ENCODE results near the gene NAA10. TPM values are rescaled to one million over a fixed set of nuclear protein-coding genes. Genes with fewer than 3 reads are reported as not detected.

Gene NAA10
- polyA plus RNA-seq, 12 donors: 42.6 to 72.0 (median 57.7) TPM; not detected in 1

DNA sequence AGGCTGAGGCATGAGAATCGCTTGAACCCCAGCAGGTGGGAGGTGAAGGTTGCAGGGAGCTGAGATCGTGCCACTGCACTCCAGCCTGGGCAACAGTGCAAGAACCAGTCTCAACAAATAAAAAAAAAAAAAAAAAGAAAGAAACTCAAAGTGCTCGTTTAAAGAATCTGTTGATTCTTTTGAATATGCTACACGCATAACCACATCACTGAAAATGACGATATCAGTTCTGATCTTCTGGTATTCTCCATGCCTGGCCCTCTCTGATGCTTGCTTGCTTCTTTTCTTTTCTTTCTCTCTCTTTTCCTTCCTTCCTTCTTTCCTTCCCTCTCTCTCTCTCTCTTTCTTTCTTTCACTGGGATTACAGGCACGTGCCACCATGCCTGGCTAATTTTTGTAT lies 23.0 kb downstream of the NAA10 start:
- DNase-seq: no peak

DNA sequence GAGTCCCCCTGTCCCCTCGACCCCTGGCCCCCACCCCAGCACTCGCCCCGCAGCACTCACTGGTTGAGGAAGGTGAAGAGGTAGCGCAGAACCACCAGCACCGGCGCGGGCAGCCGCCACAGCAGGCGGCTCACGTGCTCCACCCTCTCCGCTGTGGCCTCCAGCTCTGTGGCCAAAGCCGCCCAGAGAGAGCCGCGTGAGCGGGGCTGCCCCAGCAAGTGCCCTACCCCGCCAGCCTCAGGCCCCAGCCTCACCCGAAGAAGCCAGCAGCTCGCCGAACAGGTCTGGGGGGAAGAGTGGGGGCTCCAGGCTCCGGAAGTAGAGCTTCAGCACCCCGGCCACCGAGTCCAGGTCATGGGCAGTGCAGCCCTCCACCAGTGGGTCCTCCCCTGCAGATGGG lies 24.4 kb downstream of the NAA10 start:
- no peak for DNase-seq

DNA sequence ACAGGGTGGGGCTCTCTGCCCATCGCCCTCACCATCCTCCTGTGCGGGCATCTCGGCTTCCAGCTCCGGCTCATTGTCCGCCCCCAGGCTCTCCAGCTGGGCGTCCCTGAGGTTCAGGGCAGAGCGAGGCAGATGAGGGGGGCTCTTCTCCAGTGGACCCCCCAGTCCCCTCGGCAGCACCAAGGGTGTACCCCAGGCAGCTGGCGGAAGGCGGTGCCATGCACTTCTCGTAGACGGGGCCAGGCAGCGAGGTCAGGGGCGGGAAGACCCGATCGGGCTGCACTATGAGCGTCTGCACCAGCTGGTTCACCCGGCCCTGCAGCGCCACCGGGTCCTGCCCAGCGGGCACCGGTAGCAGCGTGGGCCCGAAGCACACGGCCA lies 24.9 kb downstream of the NAA10 start:
- no peak for DNase-seq

DNA sequence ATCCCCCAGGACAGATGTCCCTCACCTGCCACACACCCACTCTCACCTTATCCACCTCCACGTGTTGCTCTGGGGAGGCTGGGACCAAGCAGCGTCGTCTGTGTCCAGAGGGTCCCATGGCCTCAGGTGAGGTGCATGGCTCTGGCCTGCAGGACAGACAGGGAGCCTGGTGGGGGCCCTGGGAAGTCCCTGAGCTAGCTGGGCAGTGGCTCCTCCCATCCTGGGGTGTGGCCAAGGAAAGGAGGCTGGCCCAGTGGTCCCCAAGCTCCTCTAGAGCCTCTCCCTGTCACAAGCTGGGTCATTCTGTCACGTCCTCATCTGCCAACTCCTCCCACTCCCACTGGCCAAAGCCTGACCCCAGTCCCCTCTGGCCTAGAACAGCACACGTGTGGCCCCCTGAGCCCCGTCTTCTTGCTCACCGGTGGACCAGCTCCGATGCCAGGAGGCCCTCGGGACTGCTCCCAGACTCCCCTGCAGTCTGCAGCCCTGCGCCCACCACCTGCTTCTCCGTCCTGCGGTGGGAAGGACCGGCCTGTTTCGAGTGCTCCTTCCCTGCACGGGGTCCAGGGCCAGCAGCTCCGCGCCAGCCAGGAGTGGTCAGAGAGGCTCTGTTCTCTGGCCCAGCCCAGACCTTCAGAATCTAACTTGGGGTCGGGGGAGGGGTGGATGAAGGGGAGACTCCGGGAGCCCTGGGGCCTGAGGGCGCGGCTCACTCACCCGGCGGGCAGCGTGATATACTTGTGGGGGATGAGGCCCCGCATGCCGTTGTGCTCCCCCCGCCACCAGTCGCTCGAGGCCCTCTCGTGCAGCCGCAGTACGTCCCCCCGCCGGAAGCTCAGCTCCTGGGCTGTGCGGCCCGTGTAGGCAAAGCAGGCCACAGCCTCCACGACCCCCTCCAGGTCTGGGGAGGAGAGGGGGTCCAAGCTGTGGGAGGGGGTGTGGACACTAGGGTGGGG lies 25.5 kb downstream of the NAA10 start:
- no peak for DNase-seq

DNA sequence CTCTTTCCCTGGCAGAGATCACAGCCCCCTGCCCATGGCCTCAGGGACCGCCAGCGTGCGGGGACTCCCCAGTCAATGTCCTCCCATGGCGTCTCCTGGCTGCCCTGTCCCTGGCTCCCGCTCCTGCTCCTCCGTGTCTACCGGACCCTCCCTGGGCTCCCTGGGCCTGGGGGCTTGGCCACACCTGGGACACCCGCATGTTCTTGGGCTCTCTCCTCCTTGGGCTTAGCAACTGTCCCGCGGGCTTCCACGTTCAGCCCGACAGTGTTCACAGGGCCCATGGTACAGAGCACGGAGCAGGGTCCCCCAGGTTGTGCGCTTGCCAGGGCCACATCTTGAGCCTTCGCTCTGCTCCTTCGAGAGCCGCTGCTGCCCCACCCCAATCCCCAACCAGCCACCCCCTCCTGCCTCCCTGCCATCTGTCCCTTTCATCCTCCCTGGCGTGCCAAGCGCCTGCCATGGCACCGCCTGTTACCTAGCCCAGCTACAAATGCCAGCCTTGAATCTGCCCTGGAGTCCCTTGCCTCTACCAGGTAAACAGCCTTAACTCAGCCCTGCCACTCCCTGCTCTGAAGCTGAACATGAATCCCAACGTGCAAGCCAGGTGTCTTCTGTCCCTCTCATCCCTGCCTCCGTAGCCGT lies 26.5 kb downstream of the NAA10 start:
- no peak for DNase-seq

DNA sequence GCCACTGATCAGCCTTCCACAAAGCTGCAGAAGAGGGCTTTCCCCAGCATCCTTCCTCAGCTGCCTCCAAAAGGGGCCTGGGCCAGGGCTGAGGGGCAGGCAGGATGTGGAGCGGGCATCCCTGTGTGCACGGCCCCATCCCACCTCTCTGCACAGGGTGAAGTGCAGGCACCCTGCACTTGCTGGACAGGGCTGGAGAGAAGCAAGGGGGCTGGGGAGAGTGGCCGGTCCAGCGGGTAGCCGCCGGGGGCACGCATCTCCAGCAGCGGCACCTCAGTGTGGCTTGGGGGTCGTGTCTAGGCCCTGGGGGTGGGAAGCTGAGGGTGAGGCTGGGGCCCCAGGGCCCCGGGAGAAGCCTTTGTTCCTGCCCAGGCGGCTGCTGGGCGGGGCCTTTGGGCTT lies 27.4 kb downstream of the NAA10 start:
- no peak for DNase-seq

DNA sequence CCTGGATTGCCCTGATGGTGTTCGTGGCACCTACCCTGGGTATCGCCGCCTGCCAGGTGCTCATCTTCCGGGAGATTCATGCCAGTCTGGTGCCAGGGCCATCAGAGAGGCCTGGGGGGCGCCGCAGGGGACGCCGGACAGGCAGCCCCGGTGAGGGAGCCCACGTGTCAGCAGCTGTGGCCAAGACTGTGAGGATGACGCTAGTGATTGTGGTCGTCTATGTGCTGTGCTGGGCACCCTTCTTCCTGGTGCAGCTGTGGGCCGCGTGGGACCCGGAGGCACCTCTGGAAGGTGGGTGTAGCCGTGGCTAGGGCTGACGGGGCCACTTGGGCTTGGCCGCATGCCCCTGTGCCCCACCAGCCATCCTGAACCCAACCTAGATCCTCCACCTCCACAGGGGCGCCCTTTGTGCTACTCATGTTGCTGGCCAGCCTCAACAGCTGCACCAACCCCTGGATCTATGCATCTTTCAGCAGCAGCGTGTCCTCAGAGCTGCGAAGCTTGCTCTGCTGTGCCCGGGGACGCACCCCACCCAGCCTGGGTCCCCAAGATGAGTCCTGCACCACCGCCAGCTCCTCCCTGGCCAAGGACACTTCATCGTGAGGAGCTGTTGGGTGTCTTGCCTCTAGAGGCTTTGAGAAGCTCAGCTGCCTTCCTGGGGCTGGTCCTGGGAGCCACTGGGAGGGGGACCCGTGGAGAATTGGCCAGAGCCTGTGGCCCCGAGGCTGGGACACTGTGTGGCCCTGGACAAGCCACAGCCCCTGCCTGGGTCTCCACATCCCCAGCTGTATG lies 28.5 kb downstream of the NAA10 start:
- no peak for DNase-seq

DNA sequence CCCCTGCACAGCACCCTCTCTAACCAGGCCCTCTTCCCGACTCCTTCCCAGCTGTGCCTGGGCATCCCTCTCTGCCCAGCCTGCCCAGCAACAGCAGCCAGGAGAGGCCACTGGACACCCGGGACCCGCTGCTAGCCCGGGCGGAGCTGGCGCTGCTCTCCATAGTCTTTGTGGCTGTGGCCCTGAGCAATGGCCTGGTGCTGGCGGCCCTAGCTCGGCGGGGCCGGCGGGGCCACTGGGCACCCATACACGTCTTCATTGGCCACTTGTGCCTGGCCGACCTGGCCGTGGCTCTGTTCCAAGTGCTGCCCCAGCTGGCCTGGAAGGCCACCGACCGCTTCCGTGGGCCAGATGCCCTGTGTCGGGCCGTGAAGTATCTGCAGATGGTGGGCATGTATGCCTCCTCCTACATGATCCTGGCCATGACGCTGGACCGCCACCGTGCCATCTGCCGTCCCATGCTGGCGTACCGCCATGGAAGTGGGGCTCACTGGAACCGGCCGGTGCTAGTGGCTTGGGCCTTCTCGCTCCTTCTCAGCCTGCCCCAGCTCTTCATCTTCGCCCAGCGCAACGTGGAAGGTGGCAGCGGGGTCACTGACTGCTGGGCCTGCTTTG lies 29.2 kb downstream of the NAA10 start:
- DNase-seq: no peak

DNA sequence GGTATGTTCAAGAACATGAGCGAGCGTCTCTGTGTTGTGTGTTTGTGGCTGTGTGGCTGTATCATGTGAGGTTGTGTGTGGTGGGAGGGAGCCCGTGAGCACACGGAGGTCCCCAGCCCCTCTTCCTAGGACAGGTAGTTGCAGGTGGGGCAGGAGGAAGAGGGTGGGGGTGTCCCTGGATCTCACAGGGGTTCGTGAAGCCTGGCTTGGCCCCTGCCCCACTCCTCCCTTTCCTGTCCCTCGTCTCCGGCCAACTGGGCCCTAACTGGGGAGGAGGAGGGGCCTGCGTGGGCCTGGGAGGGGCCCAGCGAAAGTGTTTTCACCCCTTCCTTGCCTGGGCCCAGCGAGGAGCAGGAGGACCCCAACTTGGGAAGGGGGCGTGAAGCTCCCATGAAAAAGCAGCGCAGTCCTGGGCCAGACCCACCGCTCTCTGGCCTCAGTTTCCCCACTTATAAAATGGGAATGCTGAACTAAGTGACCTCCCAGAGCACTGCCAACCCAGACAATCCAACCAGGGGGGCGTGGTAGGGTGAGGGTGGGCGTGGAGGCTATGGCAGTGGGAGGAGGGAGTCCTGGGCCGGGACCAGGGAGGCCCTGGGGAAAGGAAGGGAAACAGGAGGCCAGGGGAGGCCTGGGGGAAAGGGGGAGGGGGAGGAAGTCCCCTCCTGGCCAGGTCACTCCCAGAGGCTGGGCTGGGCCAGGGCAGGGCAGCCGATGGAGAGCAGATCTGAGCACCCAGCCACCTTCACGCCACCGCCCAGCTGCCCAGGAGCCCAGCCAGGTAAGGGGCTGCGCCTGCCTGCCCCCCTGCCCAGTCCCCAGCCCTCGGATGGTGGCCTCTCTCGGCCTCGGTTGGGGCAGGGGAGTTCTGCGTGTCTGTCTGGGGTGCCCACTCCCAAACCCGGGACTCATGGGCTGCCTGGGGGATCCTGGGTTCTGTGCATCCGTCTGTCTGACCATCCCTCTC lies 30.6 kb downstream of the NAA10 start, which contains the start of gene AVPR2:
TSS of gene AVPR2 (plus strand) at position 683 of the 967 bp plus-strand sequence. CDS start 473 bp downstream, outside the sequence.
- DNase-seq: no peak

DNA sequence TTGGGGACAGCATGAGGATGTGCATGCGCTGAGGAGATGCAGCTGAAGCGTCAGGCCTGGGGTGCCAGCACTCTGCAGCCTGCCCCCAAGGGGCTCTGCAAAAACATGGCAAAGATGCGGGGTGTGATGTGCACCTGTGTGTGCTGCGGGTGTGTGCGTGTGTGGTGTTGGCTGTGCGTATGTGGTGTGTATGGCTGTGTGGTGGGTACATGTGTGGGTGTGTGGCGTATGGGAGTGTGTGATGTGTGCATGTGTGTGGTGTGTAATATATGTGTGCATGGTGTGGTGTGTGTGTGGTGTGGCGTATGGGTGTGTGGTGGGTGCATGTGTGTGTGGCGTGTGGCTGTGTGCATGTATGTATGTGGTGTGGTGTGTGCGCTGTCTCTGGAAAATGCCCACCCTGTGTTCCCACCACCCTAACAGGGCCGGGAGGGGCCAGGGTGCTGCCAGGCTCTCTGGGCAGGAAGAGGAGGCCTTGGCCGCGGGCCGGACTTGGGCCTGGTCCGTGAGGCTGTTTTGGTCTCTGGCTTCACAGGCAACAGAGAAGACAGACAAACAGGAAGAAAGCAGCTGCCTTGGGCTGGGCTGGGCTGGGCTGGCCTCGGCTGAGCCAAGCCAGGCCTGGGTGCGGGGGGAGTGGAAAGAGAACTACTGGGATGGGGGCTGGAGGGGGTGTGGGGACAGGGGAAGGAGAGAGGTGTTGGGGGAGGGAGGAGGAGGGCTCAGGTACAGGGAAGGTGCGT lies 31.4 kb downstream of the NAA10 start:
- no peak for DNase-seq

DNA sequence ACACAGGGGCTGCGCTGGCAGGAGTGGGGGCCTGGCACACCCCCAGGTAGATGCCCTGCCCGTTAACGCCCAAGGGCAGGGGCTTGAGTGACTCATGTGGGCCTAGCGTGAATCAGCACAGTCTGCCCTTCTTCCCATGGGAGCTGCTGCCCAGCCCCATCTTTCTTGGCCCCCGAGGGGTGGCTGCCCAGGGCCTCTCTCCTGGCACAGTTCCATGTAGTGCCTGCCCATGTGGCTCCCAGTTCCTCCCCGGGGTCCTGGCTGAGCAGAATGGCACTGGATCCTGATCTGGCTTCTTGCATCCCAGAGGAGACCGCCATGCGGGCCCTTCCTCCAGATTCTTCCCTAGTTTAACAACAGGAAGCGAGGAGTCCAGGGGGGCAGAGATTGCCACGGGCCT lies 32.5 kb downstream of the NAA10 start:
- no peak for DNase-seq

DNA sequence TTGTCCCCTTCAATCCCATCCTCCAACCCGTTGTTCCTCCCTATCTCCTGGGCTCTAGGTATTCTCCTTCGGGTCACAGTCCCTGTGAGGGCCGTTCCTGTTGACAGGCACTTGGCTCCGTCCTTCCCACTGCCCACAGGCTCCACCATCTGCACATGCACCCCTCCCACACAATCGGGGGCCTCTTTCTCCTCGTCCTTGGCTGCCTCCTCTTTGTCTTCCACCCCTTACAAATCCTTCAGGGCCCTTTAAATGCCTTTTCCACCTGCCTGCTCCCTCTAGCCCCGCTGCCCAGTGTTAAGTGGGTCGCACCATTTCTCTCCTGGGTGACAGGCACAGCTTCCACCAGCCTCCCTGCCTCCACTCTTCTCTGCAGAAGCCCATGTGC lies 33.1 kb downstream of the NAA10 start:
- DNase-seq: no peak

DNA sequence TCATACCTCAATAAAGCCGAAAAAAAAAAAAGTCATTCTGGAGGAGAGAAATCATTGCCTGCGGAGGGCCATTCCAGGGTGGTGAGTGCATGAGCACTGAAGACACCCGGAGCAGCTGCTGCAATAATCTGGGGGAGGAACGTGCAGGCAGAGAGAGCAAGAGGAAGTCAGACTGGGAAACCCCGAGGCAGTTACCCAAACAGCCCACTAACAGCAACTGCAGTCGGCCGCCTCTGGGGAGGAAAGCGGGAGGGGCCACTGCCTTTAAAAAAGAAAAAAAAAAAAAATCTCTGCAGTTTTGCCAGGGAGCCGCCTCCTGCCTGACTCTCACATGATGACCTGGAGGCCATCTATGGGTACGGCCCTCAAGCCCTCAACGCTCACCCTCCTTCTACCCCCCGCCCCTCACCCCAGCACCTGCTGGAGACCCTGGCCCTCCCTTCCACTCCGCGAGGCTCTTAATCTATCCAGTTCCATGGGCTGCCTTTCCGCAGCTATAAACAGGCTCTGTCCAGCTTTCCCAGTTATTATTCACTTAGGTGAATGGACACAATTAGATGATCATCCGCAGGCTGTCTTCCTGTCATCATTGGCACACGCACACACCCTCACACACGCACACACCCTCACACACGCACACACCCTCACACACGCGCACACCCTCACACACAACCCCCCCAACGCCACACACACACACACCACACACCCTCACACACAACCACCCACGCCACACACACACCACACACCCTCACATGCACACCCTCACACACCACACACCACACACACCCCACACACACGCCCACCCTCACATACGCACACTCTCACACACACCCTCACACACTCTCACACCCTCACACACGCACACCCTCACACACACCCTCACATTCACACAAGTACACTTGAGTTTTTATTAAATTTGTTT lies 33.7 kb downstream of the NAA10 start:
- peak; percentile 51 for DNase-seq

DNA sequence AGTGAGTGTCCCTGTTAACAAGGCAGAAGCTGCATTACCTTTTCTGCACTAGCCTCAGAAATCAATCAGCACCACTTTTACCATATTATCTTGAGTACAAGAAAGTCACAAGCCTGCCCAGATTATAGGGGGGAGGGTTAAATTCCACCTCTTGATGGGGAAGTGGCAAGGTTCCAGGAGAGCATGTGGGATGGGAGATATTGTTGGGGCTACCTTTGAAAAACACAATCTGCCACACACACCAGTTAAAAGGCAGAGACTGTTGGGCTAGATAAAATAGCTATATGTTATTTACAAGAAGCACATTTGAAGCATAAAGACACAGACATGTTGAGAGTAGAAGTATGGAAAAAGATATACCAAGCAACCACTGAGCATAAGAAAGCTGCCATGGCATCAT lies 36.9 kb downstream of the NAA10 start:
- no peak for DNase-seq

DNA sequence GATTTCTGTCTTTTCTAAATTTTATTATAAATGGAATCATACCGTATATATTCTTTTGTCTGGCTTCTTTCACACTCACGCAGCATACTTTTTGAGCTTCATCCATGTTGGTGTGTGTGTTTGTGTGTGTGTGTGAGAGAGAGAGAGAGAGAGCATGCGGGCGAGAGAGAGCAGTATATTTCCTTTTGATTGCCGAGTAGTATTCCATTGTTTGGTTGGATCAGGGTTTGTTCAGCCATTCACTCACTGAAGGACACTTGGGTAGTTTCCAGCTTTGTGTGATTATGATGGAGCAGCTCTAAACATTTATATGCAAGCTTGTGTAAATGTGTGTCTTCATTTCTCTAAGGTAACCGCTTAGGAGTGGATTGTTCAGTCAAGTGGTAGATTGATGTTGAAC lies 45.7 kb downstream of the NAA10 start:
- DNase-seq: no peak

DNA sequence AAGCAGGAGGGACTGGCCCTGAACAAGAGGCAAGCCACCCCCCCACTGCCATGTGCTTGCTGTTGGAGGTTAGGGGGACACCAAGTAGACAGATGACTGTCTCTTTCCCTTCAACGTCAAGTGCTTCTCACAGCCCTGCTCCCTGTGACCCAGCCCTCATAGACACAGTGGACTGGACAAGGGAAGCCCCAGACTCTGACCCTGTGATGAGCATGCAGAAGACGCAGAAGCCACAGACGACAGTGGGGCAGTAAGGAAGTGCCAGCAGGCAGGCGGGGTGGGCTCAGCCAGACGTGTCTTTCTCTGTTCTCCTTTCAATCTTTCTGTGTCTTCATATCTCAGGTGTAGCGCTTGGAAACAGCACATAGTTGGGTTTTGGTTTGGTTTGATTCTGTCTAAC lies 46.5 kb downstream of the NAA10 start:
- no peak for DNase-seq

DNA sequence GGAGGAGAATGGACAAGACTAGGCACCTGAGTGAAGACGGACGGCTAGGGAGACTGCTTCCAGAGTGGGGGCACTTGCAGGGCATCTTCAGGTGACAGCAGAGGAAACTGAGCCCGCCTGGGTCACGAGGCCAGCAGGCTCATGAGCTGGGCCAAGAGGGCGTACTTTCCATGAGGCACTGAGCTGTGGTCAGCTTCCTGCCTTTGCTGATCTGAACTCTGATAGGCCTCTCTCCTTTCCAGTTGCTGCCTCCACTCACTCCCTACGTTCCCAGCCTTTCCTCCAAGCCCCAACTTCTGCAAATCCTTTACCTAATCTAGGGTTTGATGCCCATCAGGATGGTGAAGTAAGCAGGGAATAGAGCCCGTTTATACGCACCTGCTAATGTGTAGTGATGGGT lies 47.5 kb downstream of the NAA10 start:
- DNase-seq: no peak

DNA sequence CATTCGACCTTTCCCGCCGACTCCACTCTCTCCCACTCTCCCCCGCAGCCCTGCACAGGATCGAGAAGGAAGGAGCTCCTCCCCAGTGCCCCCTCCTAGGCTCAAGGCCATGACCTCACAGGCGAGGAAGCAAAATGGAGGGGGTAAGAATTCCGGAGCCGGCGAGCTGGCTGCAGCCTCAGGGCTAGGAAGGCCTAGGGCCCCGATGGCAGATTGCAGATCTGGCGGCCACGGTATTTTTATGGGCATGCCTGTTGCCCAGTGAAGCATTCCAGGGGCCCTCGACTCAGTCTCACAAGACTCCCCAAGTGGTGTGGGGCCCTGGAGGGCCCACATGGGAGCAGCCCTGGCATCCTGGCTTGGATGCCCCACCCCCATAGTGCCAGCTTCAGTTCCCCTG lies 47.9 kb downstream of the NAA10 start:
- DNase-seq: no peak

Measured in muscle of arm (tissue), 12 donors.